D721Med (cell line): ENCODE results near the gene GMPS.
A peak's percentile ranks its signal among the peaks of the same experiment; 100 is the strongest.

ENCODE experiments used
- DNase-seq: peaks from one replicate; pipeline ENCODE4 v3.0.0; 2011; ENCODE audit warnings: low spot score; ENCODE audit not compliant: insufficient read length
- FAIRE-seq: peaks from 2 replicates; lab custom pipeline; 2011; peaks lifted over from hg19 to GRCh38; lab: Jason Lieb, UNC
- CTCF ChIP-seq: IDR thresholded peaks from 2 replicates; pipeline ENCODE4 v1.5.1; 2012; ENCODE audit warnings: mild to moderate bottlenecking, control low read depth; ENCODE audit not compliant: insufficient read depth; ENCODE audit errors: missing control alignments

The GMPS gene

GRCh38 chr3:155979746-155980145 is 109.3 kb downstream of the GMPS start:
- no peak for DNase-seq
- no peak for FAIRE-seq
- no peak for TF ChIP-seq CTCF

- FAIRE-seq (no peak), DNase-seq (no peak)
- TF ChIP-seq CTCF: no peak
Observed at GRCh38 chr3:155981669-155982068, 111.2 kb downstream of the GMPS start.

GRCh38 chr3:155983834-155984474 is 113.5 kb downstream of the GMPS start:
- FAIRE-seq: no peak
- no peak for DNase-seq
- peak; percentile 19 for TF ChIP-seq CTCF

GRCh38 chr3:155984791-155985417 is 114.5 kb downstream of the GMPS start:
- FAIRE-seq (no peak), DNase-seq (no peak)

GRCh38 chr3:155989536-155989935 is 119.1 kb downstream of the GMPS start:
- no peak for DNase-seq
- TF ChIP-seq CTCF: no peak
- FAIRE-seq: no peak

More at GRCh38 chr3:155984791-155985417, 114.5 kb downstream of the GMPS start:
- no peak for TF ChIP-seq CTCF

GRCh38 chr3:155991212-155991611 is 120.8 kb downstream of the GMPS start:
- no peak for FAIRE-seq
- DNase-seq: no peak
- TF ChIP-seq CTCF: no peak

GRCh38 chr3:155991847-155992246 is 121.4 kb downstream of the GMPS start:
- DNase-seq (no peak), FAIRE-seq (no peak)
- TF ChIP-seq CTCF: no peak
